K562 (cell line): Measurements from ENCODE around the gene PCP2. TPM values are rescaled to one million over a fixed set of nuclear protein-coding genes. Genes with fewer than 3 reads are reported as not detected.

Experiments used
- ATF3 ChIP-seq, 2 experiments: fragments of 450-650 bp in 1 of 2; sonication (generic) in 1 of 2; formaldehyde crosslinking in 1 of 2; IDR thresholded peaks in 1 of 2; conservative IDR thresholded peaks in 1 of 2; 2 replicates each; pipeline versions ENCODE4 v1.6.1 to v1.8.1; 2016 to 2023; ENCODE audit warnings: mild to moderate bottlenecking in 2 of 2, moderate library complexity in 2 of 2, inconsistent platforms in 1 of 2, missing genetic modification reagents in 1 of 2
- E2F3 ChIP-seq: fragments of 250-450 bp; sonication (Bioruptor Pico); IDR thresholded peaks from 2 replicates; pipeline ENCODE4 v1.4.0; 2020; ENCODE audit warnings: mild to moderate bottlenecking
- JUNB ChIP-seq: fragments of 450-650 bp; formaldehyde crosslinking; conservative IDR thresholded peaks from 2 replicates; pipeline ENCODE4 v1.4.0; 2020; ENCODE audit warnings: mild to moderate bottlenecking
- KAT2B ChIP-seq: IDR thresholded peaks from one replicate; pipeline ENCODE4 v1.6.1; 2012; ENCODE audit warnings: low read depth, mild to moderate bottlenecking, control low read depth, inconsistent platforms, low read length, moderate library complexity
- MXI1 ChIP-seq: IDR thresholded peaks from 2 replicates; pipeline ENCODE4 v1.6.1; 2011; ENCODE audit warnings: low read depth, mild to moderate bottlenecking, improper control_type of control experiment, low read length
- NCOA4 ChIP-seq: fragments of 450-650 bp; IDR thresholded peaks from 2 replicates; pipeline ENCODE4 v1.6.1; 2018; ENCODE audit warnings: mild to moderate bottlenecking; ENCODE audit not compliant: partially characterized antibody
- POLR2B ChIP-seq: fragments of 450-650 bp; IDR thresholded peaks from 2 replicates; pipeline ENCODE4 v1.6.1; 2018; ENCODE audit warnings: low read depth; ENCODE audit not compliant: partially characterized antibody
- PRPF4 ChIP-seq: fragments of 200-400 bp; formaldehyde crosslinking; IDR thresholded peaks from one replicate; pipeline ENCODE4 v1.6.1; 2017; ENCODE audit warnings: low read length, low read depth, mild to moderate bottlenecking; ENCODE audit not compliant: insufficient read depth, poor library complexity, severe bottlenecking
- SIRT6 ChIP-seq: IDR thresholded peaks from one replicate; pipeline ENCODE4 v1.6.1; 2012; ENCODE audit warnings: low read depth, mild to moderate bottlenecking, control low read depth, inconsistent platforms, low read length, moderate library complexity
- TFAP4 ChIP-seq: sonication (generic); formaldehyde crosslinking; IDR thresholded peaks from 2 replicates; pipeline ENCODE4 v1.8.0; 2022; ENCODE audit warnings: missing genetic modification reagents, mild to moderate bottlenecking, moderate library complexity, borderline replicate concordance
- polyA plus RNA-seq, 8 experiments: library from polyadenylated mRNA; depleted of rRNA in 4 of 8; stranded (reverse) in 5 of 8; unstranded in 3 of 8; fragments of >200 nt; fragmentation: Nextera tagmentation in 2 of 8; fragmentation: Illumina TruSeq in 1 of 8; extraction: Ambion mirVana in 2 of 8; extraction: Trizol in 1 of 8; gene quantifications; 2 replicates each; pipeline versions ENCODE4 v1.2.1 to v1.2.3, GENCODE V29; 2011 to 2014; ENCODE audit warnings: inconsistent platforms in 1 of 8, missing spikeins in 1 of 8
- total RNA-seq, 7 experiments: library from RNA; depleted of rRNA in 6 of 7; stranded (reverse); fragments of >200 nt in 6 of 7; fragmentation: Illumina TruSeq in 2 of 7; extraction: Trizol in 2 of 7; gene quantifications; 2 replicates each; pipeline versions ENCODE4 v1.2.1 to v1.2.3, GENCODE V29; 2011 to 2021; ENCODE audit warnings: low replicate concordance in 1 of 7
- TF ChIP-seq, protein P1 (sequence below), 2 experiments: fragments of 450-650 bp; formaldehyde crosslinking in 1 of 2; IDR thresholded peaks; 2 replicates each; pipeline versions ENCODE4 v1.4.0 to v1.6.1; 2014 to 2020; ENCODE audit warnings: mild to moderate bottlenecking in 2 of 2, borderline replicate concordance in 1 of 2, low read depth in 1 of 2
- TF ChIP-seq, protein P2 (sequence below): fragments of 450-650 bp; IDR thresholded peaks from 2 replicates; pipeline ENCODE4 v1.6.1; 2016; ENCODE audit warnings: antibody characterized with exemption

PCP2 gene
- total and polyA plus RNA-seq, 9 of the 15 experiments (the other 6 are each of a cell fraction or from before 2014, with no cell fraction given) = 0.17 to 1.3 (median 0.49) TPM; not detected in 3

GRCh38 chr19:7681340-7682174 is 48.0 kb upstream of the PCP2 start (continued):
- TF ChIP-seq, protein P1, sequence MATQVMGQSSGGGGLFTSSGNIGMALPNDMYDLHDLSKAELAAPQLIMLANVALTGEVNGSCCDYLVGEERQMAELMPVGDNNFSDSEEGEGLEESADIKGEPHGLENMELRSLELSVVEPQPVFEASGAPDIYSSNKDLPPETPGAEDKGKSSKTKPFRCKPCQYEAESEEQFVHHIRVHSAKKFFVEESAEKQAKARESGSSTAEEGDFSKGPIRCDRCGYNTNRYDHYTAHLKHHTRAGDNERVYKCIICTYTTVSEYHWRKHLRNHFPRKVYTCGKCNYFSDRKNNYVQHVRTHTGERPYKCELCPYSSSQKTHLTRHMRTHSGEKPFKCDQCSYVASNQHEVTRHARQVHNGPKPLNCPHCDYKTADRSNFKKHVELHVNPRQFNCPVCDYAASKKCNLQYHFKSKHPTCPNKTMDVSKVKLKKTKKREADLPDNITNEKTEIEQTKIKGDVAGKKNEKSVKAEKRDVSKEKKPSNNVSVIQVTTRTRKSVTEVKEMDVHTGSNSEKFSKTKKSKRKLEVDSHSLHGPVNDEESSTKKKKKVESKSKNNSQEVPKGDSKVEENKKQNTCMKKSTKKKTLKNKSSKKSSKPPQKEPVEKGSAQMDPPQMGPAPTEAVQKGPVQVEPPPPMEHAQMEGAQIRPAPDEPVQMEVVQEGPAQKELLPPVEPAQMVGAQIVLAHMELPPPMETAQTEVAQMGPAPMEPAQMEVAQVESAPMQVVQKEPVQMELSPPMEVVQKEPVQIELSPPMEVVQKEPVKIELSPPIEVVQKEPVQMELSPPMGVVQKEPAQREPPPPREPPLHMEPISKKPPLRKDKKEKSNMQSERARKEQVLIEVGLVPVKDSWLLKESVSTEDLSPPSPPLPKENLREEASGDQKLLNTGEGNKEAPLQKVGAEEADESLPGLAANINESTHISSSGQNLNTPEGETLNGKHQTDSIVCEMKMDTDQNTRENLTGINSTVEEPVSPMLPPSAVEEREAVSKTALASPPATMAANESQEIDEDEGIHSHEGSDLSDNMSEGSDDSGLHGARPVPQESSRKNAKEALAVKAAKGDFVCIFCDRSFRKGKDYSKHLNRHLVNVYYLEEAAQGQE (IDR thresholded peaks at IDR 0.05; ENCODE audit: borderline replicate concordance) = 0 out of 2 replicates have a peak, but pooled peaks have one; percentile 11
- TF ChIP-seq, protein P1 (CRISPR knock-in tag; IDR thresholded peaks at IDR 0.05; ENCODE audit: low read depth) = no peak
- TF ChIP-seq TFAP4 (CRISPR knock-in tag) = peak; percentile 42; the same call in 1 of the 2 replicates
- TF ChIP-seq SIRT6 = no peak
- no peak for TF ChIP-seq NCOA4
- no peak for TF ChIP-seq POLR2B
- no peak for TF ChIP-seq KAT2B
- TF ChIP-seq, protein P2, sequence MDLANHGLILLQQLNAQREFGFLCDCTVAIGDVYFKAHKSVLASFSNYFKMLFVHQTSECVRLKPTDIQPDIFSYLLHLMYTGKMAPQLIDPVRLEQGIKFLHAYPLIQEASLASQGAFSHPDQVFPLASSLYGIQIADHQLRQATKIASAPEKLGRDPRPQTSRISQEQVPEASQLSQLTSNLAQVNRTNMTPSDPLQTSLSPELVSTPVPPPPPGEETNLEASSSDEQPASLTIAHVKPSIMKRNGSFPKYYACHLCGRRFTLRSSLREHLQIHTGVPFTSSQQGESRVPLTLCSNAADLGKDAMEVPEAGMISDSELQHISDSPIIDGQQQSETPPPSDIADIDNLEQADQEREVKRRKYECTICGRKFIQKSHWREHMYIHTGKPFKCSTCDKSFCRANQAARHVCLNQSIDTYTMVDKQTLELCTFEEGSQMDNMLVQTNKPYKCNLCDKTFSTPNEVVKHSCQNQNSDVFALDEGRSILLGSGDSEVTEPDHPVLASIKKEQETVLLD = peak; percentile 49; the same call in 1 of the 2 replicates
- TF ChIP-seq E2F3 (CRISPR knock-in tag) = no peak
- TF ChIP-seq PRPF4 = no peak
- no peak for TF ChIP-seq MXI1
- peak; percentile 29; the same call in 1 of the 2 replicates for TF ChIP-seq ATF3 (IDR thresholded peaks at IDR 0.05)
- TF ChIP-seq ATF3 (CRISPR knock-in tag; conservative IDR thresholded peaks at IDR 0.05) = no peak
- TF ChIP-seq JUNB (CRISPR knock-in tag) = no peak
